ENCODE data around the gene SDK1. TPM values are rescaled to one million over a fixed set of nuclear protein-coding genes. Genes with fewer than 3 reads are reported as not detected.

SDK1 gene
- total and polyA plus RNA-seq, 2 of the 8 experiments (the other 6 are each of a cell fraction or from before 2014, with no cell fraction given) = 3.3 to 7.2 TPM

DNA sequence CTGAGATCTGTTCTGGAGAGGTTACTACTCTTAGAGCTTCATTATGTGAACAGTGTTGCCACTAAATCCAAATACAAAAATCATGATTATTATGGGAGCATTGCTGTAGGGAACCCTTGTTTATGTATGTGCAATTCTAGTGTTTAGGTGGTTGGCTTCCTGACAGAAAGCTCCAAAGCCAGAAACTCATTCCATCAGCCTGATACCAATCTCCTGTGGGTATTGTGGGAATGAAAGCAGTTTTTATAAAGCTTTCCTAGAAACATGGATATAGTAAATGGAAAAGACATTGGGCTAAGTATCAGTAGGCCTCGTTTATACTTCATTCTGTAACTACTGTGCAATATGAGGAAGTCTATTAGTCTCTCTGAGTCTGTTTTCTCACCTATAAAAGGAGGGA is 6.4 kb downstream of the SDK1 start:
- no peak overlapping the region for H2BK12ac ChIP-seq (ENCODE audit: low read depth, low read length)
- H3K4me2 ChIP-seq (ENCODE audit: insufficient read depth in 1 of 2, low read depth in 2 of 2, low read length in 2 of 2) = no peak overlapping the region
- H3K79me1 ChIP-seq (ENCODE audit: low read depth, low read length) = peaks cover 2% of the 10 kb centered on the region; the same call in 1 of the 2 replicates
- no peak overlapping the region for H3K4me3 ChIP-seq (ENCODE audit: extremely low read depth in 1 of 4, insufficient read depth in 2 of 4, low read depth in 3 of 4, low read length in 4 of 4)
- H3K23ac ChIP-seq (ENCODE audit: insufficient read length) = no peak overlapping the region
- no peak overlapping the region for H3K27ac ChIP-seq (ENCODE audit: low read depth, low read length)
- DNase-seq (ENCODE audit: low read depth in 1 of 2, low spot score in 2 of 2) (no peak), FAIRE-seq (no peak)
- no peak overlapping the region for H4K8ac ChIP-seq (ENCODE audit: extremely low read depth, insufficient read depth, low read length)
- ChIA-PET POLR2A (ENCODE audit: partially characterized antibody) (interaction anchor here (1.2 kb wide), 1 partner anchor 14 kb away, joined by 3 read pairs; no protein-coding TSS in a partner anchor), CTCF (ENCODE audit: partially characterized antibody) (interaction anchor here (2.1 kb wide), 1 partner anchor 47 kb away, joined by 6 read pairs; no protein-coding TSS in a partner anchor)
- H3K9me3 ChIP-seq (ENCODE audit: insufficient read depth in 2 of 2, low read depth in 1 of 2, low read length in 1 of 2) = no peaks in the 10 kb centered on the region
- H3K56ac ChIP-seq (replicated peaks; ENCODE audit: insufficient read length, low read depth, low read length) = no peak overlapping the region
- no peak overlapping the region for H2BK120ac ChIP-seq (replicated peaks; ENCODE audit: low read depth, low read length)
- no peak overlapping the region for H2AFZ ChIP-seq (ENCODE audit: low read length)
- H3K36me3 ChIP-seq (ENCODE audit: control insufficient read depth in 2 of 4, insufficient read depth in 4 of 4, low read length in 3 of 4) = no peaks in the 10 kb centered on the region
- no peak overlapping the region for H2BK20ac ChIP-seq (ENCODE audit: low read length)
- H4K91ac ChIP-seq (replicated peaks; ENCODE audit: insufficient read length, low read length) = no peak overlapping the region
- H2BK5ac ChIP-seq (ENCODE audit: low read depth, low read length) = no peak overlapping the region
- no peak overlapping the region for H3K4ac ChIP-seq (replicated peaks; ENCODE audit: insufficient read length, low read depth, low read length)
- H3K27me3 ChIP-seq (replicated peaks in 1 of 4; ENCODE audit: control insufficient read depth in 3 of 4, extremely low read depth in 1 of 4, insufficient read depth in 3 of 4, low read length in 3 of 4) = no peaks in the 10 kb centered on the region; a peak in 1 of 7 replicates
- no peak overlapping the region for H3K9ac ChIP-seq (replicated peaks in 1 of 4; ENCODE audit: extremely low read depth in 1 of 4, low read depth in 3 of 4, low read length in 3 of 4)
- no peak overlapping the region for H4K5ac ChIP-seq (ENCODE audit: insufficient read length, low read depth, low read length)
- WGBS, 2 experiments (ENCODE audit: extremely low coverage in 1 of 2, insufficient coverage in 1 of 2, insufficient read length in 1 of 2, insufficient replicate concordance in 2 of 2, low coverage in 1 of 2, low lambda C conversion rate in 2 of 2, missing lambda C conversion rate in 1 of 2) = 55% methylated on average over 1 of the region's 1 CpG; no CpG with 5 or more reads in 1 of the 2 experiments
- no peaks in the 10 kb centered on the region; the same call in 1 of the 2 replicates for H3K23me2 ChIP-seq (ENCODE audit: low read depth, low read length)
- H4K20me1 ChIP-seq (replicated peaks in 1 of 2; ENCODE audit: control insufficient read depth in 1 of 2, insufficient read depth in 2 of 2, low read length in 2 of 2) = no peaks in the 10 kb centered on the region
- H3K4me1 ChIP-seq (replicated peaks in 1 of 4; ENCODE audit: control insufficient read depth in 3 of 4, insufficient read depth in 4 of 4, low read length in 3 of 4) = peaks cover 2 to 4% (median 3%) of the 10 kb centered on the region in 4 experiments; a peak in 4 of 7 replicates
- no peak overlapping the region for H2AK5ac ChIP-seq (ENCODE audit: low read depth, low read length)
- H2BK15ac ChIP-seq (ENCODE audit: low read length) = no peak overlapping the region
- no peak overlapping the region for H3K18ac ChIP-seq (ENCODE audit: extremely low read depth, low read length)
- peaks cover 0 to 24% of the 10 kb centered on the region in 2 experiments; a peak in 2 of 4 replicates for H3K79me2 ChIP-seq (ENCODE audit: control insufficient read depth in 1 of 2, insufficient read depth in 2 of 2, low read length in 2 of 2)
- H3K14ac ChIP-seq (ENCODE audit: insufficient read length) = no peak overlapping the region
- TF ChIP-seq HDAC2 (IDR thresholded peaks at IDR 0.05; ENCODE audit: borderline replicate concordance in 1 of 2, low read depth in 2 of 2, low read length in 2 of 2) (no peak), ASH2L (IDR thresholded peaks at IDR 0.05; ENCODE audit: low read length) (no peak)
- TF ChIP-seq, protein P1, sequence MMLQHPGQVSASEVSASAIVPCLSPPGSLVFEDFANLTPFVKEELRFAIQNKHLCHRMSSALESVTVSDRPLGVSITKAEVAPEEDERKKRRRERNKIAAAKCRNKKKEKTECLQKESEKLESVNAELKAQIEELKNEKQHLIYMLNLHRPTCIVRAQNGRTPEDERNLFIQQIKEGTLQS (IDR thresholded peaks at IDR 0.05; ENCODE audit: insufficient read depth, low read depth, low read length) = no peak
